Measurements from ENCODE around the gene CLCN6.

DNA sequence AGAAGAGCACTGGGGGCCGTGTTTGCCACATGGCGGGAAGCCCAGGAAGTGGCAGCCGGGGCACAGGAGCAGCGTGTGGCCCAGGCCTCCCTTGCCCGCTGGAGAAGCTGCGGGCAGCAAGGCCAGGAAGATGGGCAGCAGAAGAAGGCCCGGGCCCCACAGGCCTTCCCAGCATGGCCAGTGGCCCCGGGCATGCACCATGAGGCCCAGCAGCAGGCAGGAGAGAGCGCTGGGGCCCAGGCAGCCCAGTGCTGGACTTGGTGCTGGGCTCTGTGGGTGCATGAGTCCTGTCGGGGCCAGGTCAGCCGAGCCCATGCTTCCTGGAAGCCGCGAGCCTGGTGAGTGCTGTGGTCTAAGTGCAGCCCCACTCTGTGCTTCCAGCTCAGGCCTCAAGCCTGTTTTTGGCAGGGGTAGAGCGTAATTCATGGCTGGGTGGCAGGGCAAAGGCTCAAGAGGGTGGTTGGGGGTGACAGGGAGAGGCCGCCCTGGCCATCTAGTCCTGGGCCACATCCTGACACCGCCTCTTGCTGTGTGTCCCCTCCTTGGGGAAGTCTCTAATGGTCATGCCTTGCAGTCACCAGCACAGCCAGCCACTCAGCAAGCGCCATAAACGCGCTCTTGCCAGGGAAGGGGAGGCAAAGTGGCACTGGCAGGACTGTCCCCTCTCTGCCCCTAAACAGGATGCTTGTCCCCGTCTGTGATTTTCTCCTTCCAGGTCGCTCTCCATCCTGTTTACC, 21.6 kb upstream of the CLCN6 start:
- TF ChIP-seq, protein P1, sequence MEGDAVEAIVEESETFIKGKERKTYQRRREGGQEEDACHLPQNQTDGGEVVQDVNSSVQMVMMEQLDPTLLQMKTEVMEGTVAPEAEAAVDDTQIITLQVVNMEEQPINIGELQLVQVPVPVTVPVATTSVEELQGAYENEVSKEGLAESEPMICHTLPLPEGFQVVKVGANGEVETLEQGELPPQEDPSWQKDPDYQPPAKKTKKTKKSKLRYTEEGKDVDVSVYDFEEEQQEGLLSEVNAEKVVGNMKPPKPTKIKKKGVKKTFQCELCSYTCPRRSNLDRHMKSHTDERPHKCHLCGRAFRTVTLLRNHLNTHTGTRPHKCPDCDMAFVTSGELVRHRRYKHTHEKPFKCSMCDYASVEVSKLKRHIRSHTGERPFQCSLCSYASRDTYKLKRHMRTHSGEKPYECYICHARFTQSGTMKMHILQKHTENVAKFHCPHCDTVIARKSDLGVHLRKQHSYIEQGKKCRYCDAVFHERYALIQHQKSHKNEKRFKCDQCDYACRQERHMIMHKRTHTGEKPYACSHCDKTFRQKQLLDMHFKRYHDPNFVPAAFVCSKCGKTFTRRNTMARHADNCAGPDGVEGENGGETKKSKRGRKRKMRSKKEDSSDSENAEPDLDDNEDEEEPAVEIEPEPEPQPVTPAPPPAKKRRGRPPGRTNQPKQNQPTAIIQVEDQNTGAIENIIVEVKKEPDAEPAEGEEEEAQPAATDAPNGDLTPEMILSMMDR (IDR thresholded peaks at IDR 0.05; ENCODE audit: insufficient read depth, low read length), result no peak
- no peak for TF ChIP-seq POLR2AphosphoS5 (IDR thresholded peaks at IDR 0.05; ENCODE audit: low read depth)

Measured in HL-60 (cell line).